Measurements from ENCODE around the gene FGD6. TPM values are rescaled to one million over a fixed set of nuclear protein-coding genes. Genes with fewer than 3 reads are reported as not detected.

The FGD6 gene
- total RNA-seq, 2 donors from 2014 or later, result 9.9 to 13.9 TPM

DNA sequence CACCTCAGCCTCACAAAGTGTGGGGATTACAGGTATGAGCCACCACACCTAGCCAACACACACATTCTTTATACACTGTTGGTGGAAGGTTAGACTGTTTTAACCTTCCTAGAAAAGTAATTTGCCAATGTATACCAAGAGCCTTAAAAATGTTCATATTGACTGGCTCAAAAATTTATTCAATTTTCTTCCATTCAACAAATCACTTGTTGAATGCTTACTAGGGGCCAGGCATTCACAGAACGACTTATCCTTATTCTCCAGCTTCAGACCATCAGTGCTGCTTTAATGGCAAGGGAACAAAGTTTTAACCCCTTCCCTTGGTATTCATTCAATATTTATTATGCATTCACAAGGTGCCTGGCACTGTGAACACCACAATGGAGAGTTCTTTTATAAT lies 146.9 kb downstream of the FGD6 start:
- 93% methylated on average over 1 of the region's 1 CpG for WGBS
- H3K27ac ChIP-seq, result no peak overlapping the region

DNA sequence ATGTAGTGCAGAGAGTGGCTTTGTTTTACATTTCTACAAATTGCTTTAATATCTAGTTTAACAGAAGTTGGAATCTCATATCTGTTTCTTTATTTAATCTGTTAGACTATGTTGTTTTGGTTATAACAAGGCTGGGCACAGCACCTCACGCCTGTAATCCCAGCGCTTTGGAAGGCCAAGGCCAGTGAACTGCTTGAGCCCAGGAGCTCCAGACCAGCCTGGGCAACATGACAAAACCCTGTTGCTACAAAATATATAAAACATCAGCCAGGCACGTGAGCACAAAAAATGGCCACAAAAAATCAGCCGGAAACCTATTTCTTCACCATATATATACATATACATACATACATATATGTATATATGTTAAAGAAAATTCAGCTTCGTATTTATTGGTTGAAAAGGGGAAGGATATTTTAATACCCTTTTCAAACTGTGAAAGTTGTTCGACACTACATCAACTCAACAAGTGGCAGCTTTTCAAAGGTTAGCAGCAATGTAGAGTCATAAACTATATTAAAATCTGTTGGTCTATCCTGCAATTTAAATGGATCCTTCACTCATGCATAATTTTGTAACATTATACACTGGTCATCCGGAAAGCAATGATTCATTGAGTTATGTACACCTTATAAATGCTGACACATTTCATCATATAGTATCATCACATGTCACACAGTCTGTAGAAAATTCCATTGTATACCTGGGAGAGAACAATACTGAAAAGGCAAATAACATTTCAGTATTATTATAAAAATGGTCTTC lies 151.0 kb downstream of the FGD6 start:
- H3K36me3 ChIP-seq, result no peaks in the 10 kb centered on the region
- intact Hi-C loops (cut with DNase I), result no loop called here
- H3K27me3 ChIP-seq (replicated peaks; ENCODE audit: insufficient read depth), result no peaks in the 10 kb centered on the region
- no peaks in the 10 kb centered on the region for H3K9me3 ChIP-seq
- no peak overlapping the region for H3K4me3 ChIP-seq
- 91% methylated on average over 7 of the region's 7 CpGs for WGBS
- no peak for TF ChIP-seq POLR2AphosphoS5 (IDR thresholded peaks at IDR 0.05)
- no peak for TF ChIP-seq CTCF (IDR thresholded peaks at IDR 0.05)
- no peak for TF ChIP-seq POLR2A (IDR thresholded peaks at IDR 0.05)
- no peak for DNase-seq (ENCODE audit: low spot score)
- no peak overlapping the region for H3K27ac ChIP-seq
- H3K4me1 ChIP-seq (replicated peaks), result no peaks in the 10 kb centered on the region

More for the DNA sequence above, 146.9 kb downstream of the FGD6 start:
- no peaks in the 10 kb centered on the region for H3K4me1 ChIP-seq (replicated peaks)
- no peaks in the 10 kb centered on the region for H3K36me3 ChIP-seq
- H3K9me3 ChIP-seq, result no peaks in the 10 kb centered on the region
- no peak for DNase-seq (ENCODE audit: low spot score)
- intact Hi-C loops (cut with DNase I), result loop anchor here (5.0 kb wide), 2 partner anchors 147 to 402 kb away; partner anchors contain the start of genes FGD6, METAP2 and VEZT
- no peak overlapping the region for H3K4me3 ChIP-seq
- TF ChIP-seq POLR2A (IDR thresholded peaks at IDR 0.05), result no peak
- no peak for TF ChIP-seq POLR2AphosphoS5 (IDR thresholded peaks at IDR 0.05)
- no peak for TF ChIP-seq CTCF (IDR thresholded peaks at IDR 0.05)
- H3K27me3 ChIP-seq (replicated peaks; ENCODE audit: insufficient read depth), result no peaks in the 10 kb centered on the region

DNA sequence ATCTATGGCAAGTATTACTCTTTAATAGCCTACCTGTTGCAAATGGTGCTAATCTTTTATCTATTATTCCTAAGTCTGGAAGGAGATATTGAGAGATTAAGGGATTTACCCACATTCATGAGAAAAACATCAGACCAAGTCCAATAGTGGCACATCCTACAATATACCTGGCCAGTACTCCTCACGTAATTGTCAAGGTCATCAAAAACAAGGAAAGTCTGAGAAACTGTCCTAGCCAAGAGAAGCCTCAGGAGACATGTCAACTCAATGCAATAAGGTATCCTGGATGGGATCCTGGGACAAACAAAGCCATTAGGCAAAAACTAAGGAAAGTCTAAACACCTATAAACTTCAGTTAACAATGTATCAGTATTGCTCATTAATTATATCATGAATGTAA lies 156.3 kb downstream of the FGD6 start:
- 91% methylated on average over 1 of the region's 1 CpG for WGBS
- intact Hi-C loops (cut with DNase I), result no loop called here
- Histone ChIP-seq H3K4me1 (replicated peaks) (no peaks in the 10 kb centered on the region), H3K4me3 (no peak overlapping the region), H3K27me3 (replicated peaks; ENCODE audit: insufficient read depth) (no peaks in the 10 kb centered on the region), H3K27ac (no peak overlapping the region), H3K9me3 (no peaks in the 10 kb centered on the region), H3K36me3 (no peaks in the 10 kb centered on the region)
- no peak for DNase-seq (ENCODE audit: low spot score)
- TF ChIP-seq POLR2AphosphoS5 (IDR thresholded peaks at IDR 0.05), result no peak
- TF ChIP-seq POLR2A (IDR thresholded peaks at IDR 0.05), result no peak
- TF ChIP-seq CTCF (IDR thresholded peaks at IDR 0.05), result no peak

GRCh38 chr12:95059984-95060383 lies 157.3 kb downstream of the FGD6 start:
- intact Hi-C loops (cut with DNase I), result no loop called here
- no peak for DNase-seq (ENCODE audit: low spot score)
- Histone ChIP-seq H3K4me3 (no peak overlapping the region), H3K27ac (no peak overlapping the region), H3K9me3 (no peaks in the 10 kb centered on the region), H3K36me3 (no peaks in the 10 kb centered on the region), H3K27me3 (replicated peaks; ENCODE audit: insufficient read depth) (no peaks in the 10 kb centered on the region), H3K4me1 (replicated peaks) (no peaks in the 10 kb centered on the region)
- TF ChIP-seq POLR2AphosphoS5 (IDR thresholded peaks at IDR 0.05), result no peak
- TF ChIP-seq CTCF (IDR thresholded peaks at IDR 0.05), result no peak
- TF ChIP-seq POLR2A (IDR thresholded peaks at IDR 0.05), result no peak
- WGBS, result 92% methylated on average over 4 of the region's 4 CpGs

DNA sequence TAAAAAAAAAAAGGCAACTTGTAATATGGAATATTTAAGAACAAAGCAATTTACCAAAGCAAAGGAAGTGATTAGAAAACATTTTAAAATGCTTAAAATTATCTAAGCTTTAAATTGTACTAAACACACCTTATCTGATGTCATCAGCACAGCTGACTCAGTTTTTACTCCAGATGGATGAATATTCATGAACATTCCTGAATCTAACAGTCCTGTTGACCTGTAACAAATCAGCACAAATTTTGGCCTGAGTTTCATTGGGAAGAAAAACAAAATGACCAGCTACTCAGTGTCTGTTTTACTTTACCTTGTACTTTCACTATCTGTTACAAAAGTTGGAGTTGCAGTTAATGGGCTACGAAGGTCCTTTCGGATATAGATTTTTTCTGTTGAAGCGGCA lies 159.8 kb downstream of the FGD6 start:
- no peaks in the 10 kb centered on the region for H3K36me3 ChIP-seq
- TF ChIP-seq POLR2AphosphoS5 (IDR thresholded peaks at IDR 0.05), result no peak
- H3K9me3 ChIP-seq, result no peaks in the 10 kb centered on the region
- no peak overlapping the region for H3K4me3 ChIP-seq
- 98% methylated on average over 3 of the region's 3 CpGs for WGBS
- DNase-seq (ENCODE audit: low spot score), result no peak
- no peak overlapping the region for H3K27ac ChIP-seq
- no peaks in the 10 kb centered on the region for H3K27me3 ChIP-seq (replicated peaks; ENCODE audit: insufficient read depth)
- intact Hi-C loops (cut with DNase I), result no loop called here
- no peaks in the 10 kb centered on the region for H3K4me1 ChIP-seq (replicated peaks)
